ENCODE data around the gene MICU1.

Gene MICU1

GRCh38 chr10:72375585-72375984 is 250.3 kb downstream of the MICU1 start:
- Histone ChIP-seq H3K4me3 (ENCODE audit: low read length in 2 of 2) (no peak overlapping the region), H3K27ac (ENCODE audit: low read length) (no peak overlapping the region), H3K4me1 (ENCODE audit: control insufficient read depth, insufficient read depth, low read length) (no peaks in the 10 kb centered on the region), H3K9ac (ENCODE audit: low read length in 2 of 2) (no peak overlapping the region), H3K36me3 (ENCODE audit: control insufficient read depth in 2 of 2, insufficient read depth in 2 of 2, low read length in 2 of 2) (peaks cover 0 to 5% of the 10 kb centered on the region in 2 donors), H3K27me3 (ENCODE audit: control insufficient read depth in 1 of 2, insufficient read depth in 2 of 2, low read length in 2 of 2) (no peaks in the 10 kb centered on the region), H3K9me3 (ENCODE audit: control insufficient read depth in 2 of 2, low read length in 2 of 2) (no peaks in the 10 kb centered on the region)

DNA sequence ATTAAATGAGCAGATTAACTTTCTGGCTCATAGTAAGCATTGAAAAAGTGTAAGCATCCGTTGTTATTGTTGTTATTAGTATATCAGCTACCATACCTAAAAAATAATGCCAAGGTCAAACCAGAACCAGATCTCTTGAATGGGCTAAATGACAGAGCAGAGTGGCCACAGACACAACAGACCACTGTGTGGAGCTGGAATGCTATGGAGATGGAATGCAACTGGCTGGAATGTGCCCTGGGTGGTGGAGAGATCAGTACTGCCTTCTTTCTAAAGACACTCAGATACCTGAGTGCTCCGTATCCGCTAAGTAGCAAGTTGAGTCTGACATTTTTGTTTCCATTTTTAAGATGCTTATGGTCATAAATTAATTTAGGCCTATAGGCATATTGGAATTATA is 250.7 kb downstream of the MICU1 start:
- Histone ChIP-seq H3K4me1 (ENCODE audit: control insufficient read depth, insufficient read depth, low read length) (no peaks in the 10 kb centered on the region), H3K4me3 (ENCODE audit: low read length in 2 of 2) (no peak overlapping the region), H3K27ac (ENCODE audit: low read length) (no peak overlapping the region), H3K9ac (ENCODE audit: low read length in 2 of 2) (no peak overlapping the region), H3K36me3 (ENCODE audit: control insufficient read depth in 2 of 2, insufficient read depth in 2 of 2, low read length in 2 of 2) (peaks cover 0 to 5% of the 10 kb centered on the region in 2 donors), H3K9me3 (ENCODE audit: control insufficient read depth in 2 of 2, low read length in 2 of 2) (no peaks in the 10 kb centered on the region), H3K27me3 (ENCODE audit: control insufficient read depth in 1 of 2, insufficient read depth in 2 of 2, low read length in 2 of 2) (no peaks in the 10 kb centered on the region)

DNA sequence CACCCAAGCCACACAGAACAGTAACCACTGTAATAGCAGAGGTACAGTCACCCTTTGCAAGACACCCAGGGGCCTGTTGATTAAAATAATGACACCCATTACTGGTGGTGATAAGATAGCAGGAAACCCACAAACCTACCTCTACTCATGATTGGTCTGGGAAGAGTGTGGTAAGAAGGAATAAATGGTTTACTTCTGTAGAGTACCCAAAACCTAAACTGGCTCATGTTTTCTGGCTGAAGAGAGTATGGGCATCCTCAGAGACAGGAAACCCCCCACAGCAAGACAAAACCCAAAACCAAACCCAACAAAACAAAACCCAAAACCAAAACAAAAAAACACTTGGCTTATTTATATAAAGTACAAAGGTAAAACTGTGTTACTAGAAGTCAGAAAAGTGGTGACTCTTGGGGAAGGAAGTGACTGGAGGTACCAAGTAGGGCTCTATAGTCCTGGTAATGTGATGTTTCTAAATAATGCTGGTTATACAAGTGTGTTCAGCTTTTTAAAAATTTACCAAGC is 255.6 kb downstream of the MICU1 start:
- Histone ChIP-seq H3K27me3 (ENCODE audit: control insufficient read depth in 1 of 2, insufficient read depth in 2 of 2, low read length in 2 of 2) (no peaks in the 10 kb centered on the region), H3K36me3 (ENCODE audit: control insufficient read depth in 2 of 2, insufficient read depth in 2 of 2, low read length in 2 of 2) (peaks cover 5 to 21% of the 10 kb centered on the region in 2 donors), H3K27ac (ENCODE audit: low read length) (no peak overlapping the region), H3K4me3 (ENCODE audit: low read length in 2 of 2) (no peak overlapping the region), H3K9me3 (ENCODE audit: control insufficient read depth in 2 of 2, low read length in 2 of 2) (no peaks in the 10 kb centered on the region), H3K9ac (ENCODE audit: low read length in 2 of 2) (no peak overlapping the region), H3K4me1 (ENCODE audit: control insufficient read depth, insufficient read depth, low read length) (no peaks in the 10 kb centered on the region)

GRCh38 chr10:72367301-72367960 is 258.4 kb downstream of the MICU1 start:
- Histone ChIP-seq H3K9ac (ENCODE audit: low read length in 2 of 2) (no peak overlapping the region), H3K27ac (ENCODE audit: low read length) (no peak overlapping the region), H3K4me3 (ENCODE audit: low read length in 2 of 2) (no peak overlapping the region), H3K27me3 (ENCODE audit: control insufficient read depth in 1 of 2, insufficient read depth in 2 of 2, low read length in 2 of 2) (no peaks in the 10 kb centered on the region), H3K36me3 (ENCODE audit: control insufficient read depth in 2 of 2, insufficient read depth in 2 of 2, low read length in 2 of 2) (peaks cover 5 to 19% of the 10 kb centered on the region in 2 donors), H3K9me3 (ENCODE audit: control insufficient read depth in 2 of 2, low read length in 2 of 2) (no peaks in the 10 kb centered on the region), H3K4me1 (ENCODE audit: control insufficient read depth, insufficient read depth, low read length) (peaks cover 7% of the 10 kb centered on the region)

DNA sequence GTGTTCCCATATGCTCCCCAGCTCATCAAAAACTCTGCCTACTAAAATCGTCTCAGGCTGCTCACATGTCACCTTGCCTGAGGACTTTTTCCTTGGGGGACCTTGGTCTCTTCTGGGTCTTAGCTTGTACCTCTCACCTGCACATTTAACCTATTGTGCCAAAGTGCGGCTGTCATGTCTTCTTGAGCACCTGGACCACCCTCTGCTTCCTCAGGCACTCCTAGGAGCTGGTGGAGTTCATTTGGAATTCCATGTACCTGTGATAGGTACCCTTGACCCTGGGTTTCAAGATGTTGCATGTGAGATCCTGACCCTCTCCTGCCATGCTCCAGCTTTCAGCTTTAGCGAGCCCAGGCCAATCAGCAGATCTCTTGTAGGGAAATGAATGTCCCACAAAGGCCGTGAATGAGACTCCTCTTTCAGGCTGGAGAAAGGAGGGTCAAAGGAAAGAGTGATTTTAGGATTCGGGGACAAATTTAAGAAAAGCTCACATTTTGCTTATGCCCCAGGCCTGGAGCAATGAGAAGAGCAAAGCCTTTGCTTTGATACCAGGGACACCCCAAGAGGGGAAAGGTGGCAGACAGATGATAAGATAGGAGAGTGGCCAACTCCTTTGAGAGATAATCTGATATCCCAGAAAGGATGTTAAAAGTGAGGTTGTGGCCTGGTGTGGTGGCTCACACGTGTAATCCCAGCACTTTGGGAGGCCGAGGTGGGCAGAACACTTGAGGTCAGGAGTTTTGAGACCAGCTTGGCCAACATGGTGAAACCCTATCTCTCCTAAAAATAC is 260.6 kb downstream of the MICU1 start:
- Histone ChIP-seq H3K9ac (ENCODE audit: low read length in 2 of 2) (no peak overlapping the region), H3K36me3 (ENCODE audit: control insufficient read depth in 2 of 2, insufficient read depth in 2 of 2, low read length in 2 of 2) (peaks cover 5 to 19% of the 10 kb centered on the region in 2 donors), H3K4me3 (ENCODE audit: low read length in 2 of 2) (no peak overlapping the region), H3K27ac (ENCODE audit: low read length) (no peak overlapping the region), H3K4me1 (ENCODE audit: control insufficient read depth, insufficient read depth, low read length) (peaks cover 7% of the 10 kb centered on the region), H3K9me3 (ENCODE audit: control insufficient read depth in 2 of 2, low read length in 2 of 2) (no peaks in the 10 kb centered on the region), H3K27me3 (ENCODE audit: control insufficient read depth in 1 of 2, insufficient read depth in 2 of 2, low read length in 2 of 2) (no peaks in the 10 kb centered on the region)

DNA sequence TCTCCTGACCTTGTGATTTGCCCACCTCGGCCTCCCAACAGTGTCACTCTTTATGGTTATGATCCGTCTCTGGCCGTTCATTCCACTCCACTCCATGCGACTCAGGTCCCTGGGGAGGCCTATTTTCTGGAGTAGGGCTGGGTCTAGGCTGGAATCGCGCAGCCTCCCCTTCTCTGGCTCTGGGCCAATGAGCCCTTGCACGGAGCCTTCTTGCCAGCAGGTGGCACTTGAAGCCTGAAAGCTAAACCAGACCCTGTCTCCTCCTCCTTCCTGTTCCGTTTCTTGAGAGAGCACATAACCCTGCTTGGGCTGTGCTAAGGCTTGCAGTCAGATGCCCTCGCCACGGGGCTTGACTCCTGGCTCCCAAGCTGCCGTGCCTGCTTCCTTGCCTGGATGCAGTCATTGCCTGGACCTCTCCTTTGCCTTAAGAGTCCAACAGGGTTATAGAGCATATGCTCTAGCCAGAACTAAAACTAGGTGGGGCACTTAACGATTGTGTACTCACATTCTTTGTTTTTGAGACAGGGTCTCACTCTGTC is 261.6 kb downstream of the MICU1 start:
- no peaks in the 10 kb centered on the region for H3K9me3 ChIP-seq (ENCODE audit: control insufficient read depth in 2 of 2, low read length in 2 of 2)
- H3K27ac ChIP-seq (ENCODE audit: low read length): no peak overlapping the region
- H3K9ac ChIP-seq (ENCODE audit: low read length in 2 of 2): peak overlapping the region in 1 of 2 donors; percentile 60
- peaks cover 5 to 19% of the 10 kb centered on the region in 2 donors for H3K36me3 ChIP-seq (ENCODE audit: control insufficient read depth in 2 of 2, insufficient read depth in 2 of 2, low read length in 2 of 2)
- peaks cover 7% of the 10 kb centered on the region for H3K4me1 ChIP-seq (ENCODE audit: control insufficient read depth, insufficient read depth, low read length)
- H3K27me3 ChIP-seq (ENCODE audit: control insufficient read depth in 1 of 2, insufficient read depth in 2 of 2, low read length in 2 of 2): no peaks in the 10 kb centered on the region
- peak overlapping the region in 1 of 2 donors; percentile 44 for H3K4me3 ChIP-seq (ENCODE audit: low read length in 2 of 2)

- H3K9me3 ChIP-seq (ENCODE audit: control insufficient read depth in 2 of 2, low read length in 2 of 2): no peaks in the 10 kb centered on the region
- peaks cover 0 to 3% of the 10 kb centered on the region in 2 donors for H3K36me3 ChIP-seq (ENCODE audit: control insufficient read depth in 2 of 2, insufficient read depth in 2 of 2, low read length in 2 of 2)
- no peaks in the 10 kb centered on the region for H3K27me3 ChIP-seq (ENCODE audit: control insufficient read depth in 1 of 2, insufficient read depth in 2 of 2, low read length in 2 of 2)
- H3K4me1 ChIP-seq (ENCODE audit: control insufficient read depth, insufficient read depth, low read length): peaks cover 20% of the 10 kb centered on the region
- no peak overlapping the region for H3K27ac ChIP-seq (ENCODE audit: low read length)
- no peak overlapping the region for H3K4me3 ChIP-seq (ENCODE audit: low read length in 2 of 2)
- H3K9ac ChIP-seq (ENCODE audit: low read length in 2 of 2): no peak overlapping the region
Observed at GRCh38 chr10:72356987-72357386, 268.9 kb downstream of the MICU1 start.

- Histone ChIP-seq H3K9ac (ENCODE audit: low read length in 2 of 2) (no peak overlapping the region), H3K36me3 (ENCODE audit: control insufficient read depth in 2 of 2, insufficient read depth in 2 of 2, low read length in 2 of 2) (peaks cover 0 to 4% of the 10 kb centered on the region in 2 donors), H3K27ac (ENCODE audit: low read length) (no peak overlapping the region), H3K4me1 (ENCODE audit: control insufficient read depth, insufficient read depth, low read length) (peaks cover 28% of the 10 kb centered on the region), H3K27me3 (ENCODE audit: control insufficient read depth in 1 of 2, insufficient read depth in 2 of 2, low read length in 2 of 2) (no peaks in the 10 kb centered on the region), H3K9me3 (ENCODE audit: control insufficient read depth in 2 of 2, low read length in 2 of 2) (no peaks in the 10 kb centered on the region), H3K4me3 (ENCODE audit: low read length in 2 of 2) (no peak overlapping the region)
Observed at GRCh38 chr10:72356115-72356514, 269.8 kb downstream of the MICU1 start.

GRCh38 chr10:72355214-72355555 is 270.7 kb downstream of the MICU1 start:
- Histone ChIP-seq H3K4me3 (ENCODE audit: low read length in 2 of 2) (peak overlapping the region; percentile 85 to 100), H3K27ac (ENCODE audit: low read length) (peak overlapping the region; percentile 96)

DNA sequence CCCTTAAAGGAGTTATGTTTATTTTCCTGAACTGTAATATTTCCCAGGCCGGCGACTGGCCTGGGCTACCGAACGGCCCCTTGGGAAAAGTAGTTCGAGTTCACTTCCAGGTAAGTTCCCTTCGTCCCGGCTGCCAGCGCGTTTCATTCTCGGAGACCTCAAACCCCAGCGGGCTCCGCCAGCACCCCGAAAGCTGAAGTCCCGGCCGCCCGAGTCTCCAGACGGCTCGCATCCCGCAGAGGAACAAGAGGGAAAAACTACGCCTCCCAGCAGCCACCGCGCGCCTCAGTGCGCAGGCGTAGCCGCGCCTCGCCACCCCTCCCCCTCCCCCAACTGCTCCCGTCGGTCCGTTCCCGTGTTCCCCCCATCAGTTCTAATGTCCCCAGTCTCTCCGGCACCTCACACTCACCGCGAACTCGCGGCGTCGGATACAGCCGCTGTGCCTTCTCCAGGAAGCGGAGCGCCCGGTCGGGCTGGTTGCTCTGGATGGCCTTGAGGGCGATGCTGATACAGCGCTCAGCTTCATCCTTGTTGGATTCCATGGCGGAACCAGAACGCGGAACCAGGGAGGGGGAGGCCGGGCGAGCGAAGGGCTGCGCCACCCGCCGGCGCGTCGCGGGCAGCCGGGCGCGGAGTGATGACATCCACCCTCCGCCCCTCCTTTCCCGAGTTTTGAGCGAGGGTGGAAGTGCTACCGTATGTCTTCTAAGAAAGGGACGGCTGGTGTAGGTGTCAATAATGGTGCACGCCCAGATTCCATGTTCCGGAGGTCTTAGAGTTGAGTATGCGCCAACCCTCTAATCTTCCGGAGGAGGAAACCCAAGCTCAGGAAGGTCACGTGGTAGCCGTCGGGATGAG is 271.3 kb downstream of the MICU1 start, which contains the start of gene DNAJB12:
TSS of gene DNAJB12 (minus strand) at position 564 of the 858 bp plus-strand sequence. CDS start at position 542, 22 bp downstream.
- Histone ChIP-seq H3K27me3 (ENCODE audit: control insufficient read depth in 1 of 2, insufficient read depth in 2 of 2, low read length in 2 of 2) (no peaks in the 10 kb centered on the region), H3K9me3 (ENCODE audit: control insufficient read depth in 2 of 2, low read length in 2 of 2) (no peaks in the 10 kb centered on the region), H3K36me3 (ENCODE audit: control insufficient read depth in 2 of 2, insufficient read depth in 2 of 2, low read length in 2 of 2) (peaks cover 3 to 4% of the 10 kb centered on the region in 2 donors), H3K4me3 (ENCODE audit: low read length in 2 of 2) (peak within 1 kb of the TSS; percentile 85 to 100), H3K9ac (ENCODE audit: low read length in 2 of 2) (peak within 1 kb of the TSS; percentile 84 to 98), H3K27ac (ENCODE audit: low read length) (peak within 1 kb of the TSS; percentile 96), H3K4me1 (ENCODE audit: control insufficient read depth, insufficient read depth, low read length) (peaks cover 32% of the 10 kb centered on the region)

More at GRCh38 chr10:72355214-72355555, 270.7 kb downstream of the MICU1 start:
- H3K36me3 ChIP-seq (ENCODE audit: control insufficient read depth in 2 of 2, insufficient read depth in 2 of 2, low read length in 2 of 2): peaks cover 0 to 4% of the 10 kb centered on the region in 2 donors
- H3K4me1 ChIP-seq (ENCODE audit: control insufficient read depth, insufficient read depth, low read length): peaks cover 32% of the 10 kb centered on the region
- H3K27me3 ChIP-seq (ENCODE audit: control insufficient read depth in 1 of 2, insufficient read depth in 2 of 2, low read length in 2 of 2): no peaks in the 10 kb centered on the region
- peak overlapping the region; percentile 84 to 98 for H3K9ac ChIP-seq (ENCODE audit: low read length in 2 of 2)
- no peaks in the 10 kb centered on the region for H3K9me3 ChIP-seq (ENCODE audit: control insufficient read depth in 2 of 2, low read length in 2 of 2)
